Measurements from ENCODE around the gene KLHL18.
A peak's percentile ranks its signal among the peaks of the same experiment; 100 is the strongest.
"Not testable (repeated sequence)": the region's sequence is repeated elsewhere in the genome, so short reads cannot be mapped to it uniquely, and the experiment has no call there.

The KLHL18 gene

DNA sequence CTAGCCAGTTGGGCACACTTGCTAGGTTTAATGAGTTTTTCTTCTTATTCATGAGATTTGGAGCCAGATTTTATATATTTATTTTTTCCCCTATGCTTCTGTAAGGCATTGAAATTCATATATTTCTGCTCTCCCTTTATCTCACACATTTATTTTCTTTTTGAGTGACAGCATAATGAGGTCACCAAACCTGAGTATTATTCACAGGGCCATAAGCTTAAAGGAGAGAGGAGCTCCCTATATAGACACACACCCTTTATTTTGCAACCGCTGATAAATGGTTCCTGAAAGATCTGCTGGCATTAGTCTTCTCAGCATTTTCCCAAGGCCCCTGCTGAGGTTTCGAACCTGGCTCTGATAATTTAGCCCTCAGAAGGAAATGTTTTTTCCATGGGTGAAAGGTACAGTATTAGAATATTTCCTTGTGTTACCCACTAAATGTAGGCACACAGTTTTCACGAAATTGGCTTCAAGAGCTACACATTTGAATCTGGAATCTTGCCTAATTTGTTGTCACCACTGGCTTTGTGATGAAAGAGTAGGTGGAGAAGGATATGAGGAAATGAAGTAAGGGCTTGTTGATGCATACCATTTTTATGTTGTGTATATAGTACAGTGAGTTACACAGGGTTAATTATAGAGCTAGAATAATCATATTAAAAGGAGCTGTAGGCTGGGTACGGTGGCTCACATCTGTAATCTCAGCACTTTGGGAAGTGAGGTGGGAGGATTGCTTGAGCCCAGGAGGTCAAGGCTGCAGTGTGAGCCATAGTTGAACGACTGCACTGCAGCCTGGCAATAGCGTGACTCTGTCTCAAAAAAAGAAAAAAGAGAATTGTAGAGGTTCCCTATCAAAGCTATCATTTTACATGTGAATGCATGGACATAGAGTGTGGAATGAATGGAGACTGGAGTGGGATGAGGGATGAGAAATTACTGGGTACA is 6.5 kb downstream of the KLHL18 start:
- peak; percentile 79 for DNase-seq (ENCODE audit: low read depth)
- TF ChIP-seq, protein P1, sequence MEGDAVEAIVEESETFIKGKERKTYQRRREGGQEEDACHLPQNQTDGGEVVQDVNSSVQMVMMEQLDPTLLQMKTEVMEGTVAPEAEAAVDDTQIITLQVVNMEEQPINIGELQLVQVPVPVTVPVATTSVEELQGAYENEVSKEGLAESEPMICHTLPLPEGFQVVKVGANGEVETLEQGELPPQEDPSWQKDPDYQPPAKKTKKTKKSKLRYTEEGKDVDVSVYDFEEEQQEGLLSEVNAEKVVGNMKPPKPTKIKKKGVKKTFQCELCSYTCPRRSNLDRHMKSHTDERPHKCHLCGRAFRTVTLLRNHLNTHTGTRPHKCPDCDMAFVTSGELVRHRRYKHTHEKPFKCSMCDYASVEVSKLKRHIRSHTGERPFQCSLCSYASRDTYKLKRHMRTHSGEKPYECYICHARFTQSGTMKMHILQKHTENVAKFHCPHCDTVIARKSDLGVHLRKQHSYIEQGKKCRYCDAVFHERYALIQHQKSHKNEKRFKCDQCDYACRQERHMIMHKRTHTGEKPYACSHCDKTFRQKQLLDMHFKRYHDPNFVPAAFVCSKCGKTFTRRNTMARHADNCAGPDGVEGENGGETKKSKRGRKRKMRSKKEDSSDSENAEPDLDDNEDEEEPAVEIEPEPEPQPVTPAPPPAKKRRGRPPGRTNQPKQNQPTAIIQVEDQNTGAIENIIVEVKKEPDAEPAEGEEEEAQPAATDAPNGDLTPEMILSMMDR (IDR thresholded peaks at IDR 0.05; ENCODE audit: insufficient read depth, low read depth, low read length, missing control alignments) = no peak
- no peak overlapping the region for H3K4me3 ChIP-seq (ENCODE audit: low read length)

DNA sequence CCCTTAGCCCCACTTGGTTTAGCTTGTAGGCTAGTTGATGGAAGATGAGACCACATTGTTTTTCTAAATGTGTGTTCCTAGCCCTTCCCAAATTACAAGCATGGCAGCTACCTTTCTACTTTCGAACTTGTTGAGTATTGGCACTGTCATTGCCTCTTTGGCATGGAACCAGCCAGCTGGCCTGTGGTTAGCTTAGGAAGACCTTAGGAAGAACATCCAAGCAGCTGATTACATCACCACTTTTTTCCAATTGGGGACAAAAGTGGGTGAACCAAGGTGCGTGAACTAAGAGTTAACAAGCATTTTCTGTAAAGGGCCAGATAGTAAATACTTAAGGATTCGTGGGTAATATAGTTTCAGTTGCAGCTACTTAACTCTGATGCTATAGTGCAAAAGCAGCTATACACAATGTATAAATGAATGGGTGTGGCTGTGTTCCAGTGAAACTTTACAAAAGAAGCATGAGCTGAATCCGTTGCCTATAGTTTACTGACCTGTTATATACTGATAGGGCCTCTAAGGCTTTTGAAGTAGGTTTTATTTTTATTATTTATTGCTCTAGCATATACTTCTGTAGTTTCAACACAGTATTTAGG is 8.5 kb downstream of the KLHL18 start:
- DNase-seq (ENCODE audit: low read depth) = no peak
- TF ChIP-seq, protein P1 (IDR thresholded peaks at IDR 0.05; ENCODE audit: insufficient read depth, low read depth, low read length, missing control alignments) = no peak
- H3K4me3 ChIP-seq (ENCODE audit: low read length) = no peak overlapping the region

GRCh38 chr3:47291754-47292420 is 9.1 kb downstream of the KLHL18 start:
- DNase-seq (ENCODE audit: low read depth); H3K4me3 ChIP-seq (ENCODE audit: low read length): not testable (repeated sequence)

DNA sequence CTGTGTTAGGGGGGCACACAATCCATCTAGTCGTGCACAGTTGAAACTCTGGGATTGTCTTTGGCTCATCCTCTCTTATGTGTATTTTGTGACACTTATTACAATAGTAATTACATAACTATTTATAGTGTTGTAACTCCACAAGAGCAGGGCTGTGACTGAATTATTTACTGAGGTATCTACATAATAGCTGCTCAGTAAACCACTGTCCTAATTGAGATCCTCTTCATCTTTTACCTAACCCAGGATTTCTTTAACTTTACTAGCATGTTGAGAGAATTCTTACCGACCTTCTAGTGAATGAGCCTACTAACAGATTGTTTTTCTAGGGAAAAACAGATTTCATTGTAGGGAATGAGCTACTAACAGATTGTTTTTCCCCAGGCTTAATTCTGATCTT is 11.1 kb downstream of the KLHL18 start:
- H3K4me3 ChIP-seq (ENCODE audit: low read length) = no peak overlapping the region
- TF ChIP-seq, protein P1 (IDR thresholded peaks at IDR 0.05; ENCODE audit: insufficient read depth, low read depth, low read length, missing control alignments) = no peak
- DNase-seq (ENCODE audit: low read depth) = no peak

- no peak for DNase-seq (ENCODE audit: low read depth)
- H3K4me3 ChIP-seq (ENCODE audit: low read length) = no peak overlapping the region
- TF ChIP-seq, protein P1 (IDR thresholded peaks at IDR 0.05; ENCODE audit: insufficient read depth, low read depth, low read length, missing control alignments) = no peak
These were observed 11.6 kb downstream of the KLHL18 start for GRCh38 chr3:47294392-47294791.

DNA sequence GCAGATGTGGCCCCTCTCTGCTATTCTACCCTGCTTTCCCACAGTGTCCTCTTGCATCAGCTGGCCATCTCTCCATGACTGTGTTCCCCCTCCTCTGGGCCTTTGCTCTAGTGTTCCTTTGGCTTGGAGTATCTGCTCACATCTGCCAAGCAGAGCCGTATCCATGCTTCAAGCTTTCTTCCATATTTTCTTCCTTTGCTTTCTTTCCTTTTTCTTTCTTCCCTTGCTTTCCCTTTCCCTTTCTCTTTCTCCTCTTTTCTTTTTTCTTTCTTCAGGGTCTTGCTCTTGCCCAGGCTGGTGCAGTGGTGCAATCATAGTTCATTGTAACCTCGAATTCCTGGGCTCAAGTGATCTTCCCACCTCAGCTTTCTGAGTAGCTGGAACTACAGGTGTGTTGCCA is 12.6 kb downstream of the KLHL18 start:
- TF ChIP-seq, protein P1 (IDR thresholded peaks at IDR 0.05; ENCODE audit: insufficient read depth, low read depth, low read length, missing control alignments) = no peak

GRCh38 chr3:47295976-47296375 is 13.2 kb downstream of the KLHL18 start:
- no peak overlapping the region for H3K4me3 ChIP-seq (ENCODE audit: low read length)
- TF ChIP-seq, protein P1 (IDR thresholded peaks at IDR 0.05; ENCODE audit: insufficient read depth, low read depth, low read length, missing control alignments) = no peak
- DNase-seq (ENCODE audit: low read depth) = no peak

More for the DNA sequence above, 12.6 kb downstream of the KLHL18 start:
- no peak for DNase-seq (ENCODE audit: low read depth)
- no peak overlapping the region for H3K4me3 ChIP-seq (ENCODE audit: low read length)
